ENCODE data around the gene CDC25B. TPM values are rescaled to one million over a fixed set of nuclear protein-coding genes. Genes with fewer than 3 reads are reported as not detected.

The CDC25B gene
- total and polyA plus RNA-seq, 2 of the 8 experiments (the other 6 are each of a cell fraction or from before 2014, with no cell fraction given) = 21.7 to 31.2 TPM

GRCh38 chr20:3846740-3847428 is 50.8 kb downstream of the CDC25B start, which contains the start of gene MAVS (continued):
- TF ChIP-seq CHD7 (IDR thresholded peaks at IDR 0.05; ENCODE audit: insufficient replicate concordance, low read length) = no peak
- TF ChIP-seq, protein P1, sequence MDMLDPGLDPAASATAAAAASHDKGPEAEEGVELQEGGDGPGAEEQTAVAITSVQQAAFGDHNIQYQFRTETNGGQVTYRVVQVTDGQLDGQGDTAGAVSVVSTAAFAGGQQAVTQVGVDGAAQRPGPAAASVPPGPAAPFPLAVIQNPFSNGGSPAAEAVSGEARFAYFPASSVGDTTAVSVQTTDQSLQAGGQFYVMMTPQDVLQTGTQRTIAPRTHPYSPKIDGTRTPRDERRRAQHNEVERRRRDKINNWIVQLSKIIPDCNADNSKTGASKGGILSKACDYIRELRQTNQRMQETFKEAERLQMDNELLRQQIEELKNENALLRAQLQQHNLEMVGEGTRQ (IDR thresholded peaks at IDR 0.05; ENCODE audit: low read length) = no peak
- TF ChIP-seq RBBP5 (IDR thresholded peaks at IDR 0.05; ENCODE audit: borderline replicate concordance, low read depth, low read length) = peak; percentile 62
- 0 out of 2 replicates have a peak, but pooled peaks have one; percentile 36 for TF ChIP-seq POLR2AphosphoS5 (IDR thresholded peaks at IDR 0.05; ENCODE audit: low read depth, low read length)
- TF ChIP-seq RAD21 (IDR thresholded peaks at IDR 0.05 in 1 of 2, conservative IDR thresholded peaks at IDR 0.05 in 1 of 2; ENCODE audit: low read depth in 2 of 2, low read length in 2 of 2) = 0 out of 4 replicates have a peak, but pooled peaks of 1 of the 2 experiments have one; percentile 12

Measured in H1 (cell line).